AG04450 (cell line): ENCODE measurements around the gene BLCAP. TPM values are rescaled to one million over a fixed set of nuclear protein-coding genes. Genes with fewer than 3 reads are reported as not detected.

Source experiments
- CTCF ChIA-PET: fragments of 300-600, 350-600 bp; formaldehyde crosslinking; extraction: SDS; loops from one replicate; lab custom pipeline; 2022; ENCODE audit warnings: antibody characterized with exemption, inconsistent platforms; lab: Charles Lee
- POLR2A ChIA-PET: fragments of 350-600 bp; formaldehyde crosslinking; extraction: SDS; loops from one replicate; lab custom pipeline; 2021; ENCODE audit warnings: antibody characterized with exemption, inconsistent platforms; lab: Yijun Ruan, JAX
- DNase-seq: peaks from one replicate; pipeline ENCODE4 v3.0.0-alpha.2; 2011; ENCODE audit warnings: low read depth, low spot score
- H3K27ac ChIP-seq: one replicate; pipeline ENCODE4 v1.5.1; 2012; ENCODE audit warnings: low read depth, low read length, control low read depth
- H3K27me3 ChIP-seq: one replicate; pipeline ENCODE4 v1.6.0; 2012; ENCODE audit warnings: low read length; ENCODE audit not compliant: control insufficient read depth, insufficient read depth
- H3K4me3 ChIP-seq: 2 replicates; pipeline ENCODE4 v1.5.1; 2011; ENCODE audit warnings: mild to moderate bottlenecking, low read depth, low read length, control low read depth
- H3K9me3 ChIP-seq: 2 replicates; pipeline ENCODE4 v1.5.1; 2012; ENCODE audit warnings: low read length; ENCODE audit not compliant: control insufficient read depth, insufficient read depth
- CTCF ChIP-seq: IDR thresholded peaks from 2 replicates; pipeline ENCODE4 v1.5.1; 2011; ENCODE audit warnings: low read depth, low read length, control low read depth, inconsistent platforms
- polyA plus RNA-seq: library from polyadenylated mRNA; depleted of rRNA; stranded (reverse); fragments of >200 nt; gene quantifications from 2 replicates; pipeline ENCODE4 v1.2.3, GENCODE V29; 2011

Gene BLCAP
- polyA plus RNA-seq, 1 experiment = 94.1 TPM

GRCh38 chr20:37573626-37574198, 46.0 kb upstream of the BLCAP start:
- Histone ChIP-seq H3K9me3 (no peaks in the 10 kb centered on the region), H3K27me3 (peaks cover 20% of the 10 kb centered on the region), H3K4me3 (no peak overlapping the region), H3K27ac (no peak overlapping the region)
- TF ChIP-seq CTCF = no peak
- ChIA-PET POLR2A (no interaction called here), CTCF (interaction anchor here (2.0 kb wide), 1 partner anchor 10 kb away, joined by 6 read pairs; no protein-coding TSS in a partner anchor)
- no peak for DNase-seq

- ChIA-PET CTCF (interaction anchor here (0.6 kb wide), 1 partner anchor 422 kb away, joined by 4 read pairs; no protein-coding TSS in a partner anchor), POLR2A (no interaction called here)
- Histone ChIP-seq H3K9me3 (no peaks in the 10 kb centered on the region), H3K27me3 (peaks cover 32% of the 10 kb centered on the region), H3K4me3 (no peak overlapping the region), H3K27ac (no peak overlapping the region)
- DNase-seq = no peak
- no peak for TF ChIP-seq CTCF
Observed at GRCh38 chr20:37571033-37571432, 43.4 kb upstream of the BLCAP start.

GRCh38 chr20:37570419-37570818, 42.7 kb upstream of the BLCAP start:
- ChIA-PET CTCF (no interaction called here), POLR2A (no interaction called here)
- H3K9me3 ChIP-seq = no peaks in the 10 kb centered on the region
- H3K4me3 ChIP-seq = no peak overlapping the region
- peaks cover 36% of the 10 kb centered on the region for H3K27me3 ChIP-seq
- no peak for TF ChIP-seq CTCF
- no peak for DNase-seq
- H3K27ac ChIP-seq = no peak overlapping the region

DNA sequence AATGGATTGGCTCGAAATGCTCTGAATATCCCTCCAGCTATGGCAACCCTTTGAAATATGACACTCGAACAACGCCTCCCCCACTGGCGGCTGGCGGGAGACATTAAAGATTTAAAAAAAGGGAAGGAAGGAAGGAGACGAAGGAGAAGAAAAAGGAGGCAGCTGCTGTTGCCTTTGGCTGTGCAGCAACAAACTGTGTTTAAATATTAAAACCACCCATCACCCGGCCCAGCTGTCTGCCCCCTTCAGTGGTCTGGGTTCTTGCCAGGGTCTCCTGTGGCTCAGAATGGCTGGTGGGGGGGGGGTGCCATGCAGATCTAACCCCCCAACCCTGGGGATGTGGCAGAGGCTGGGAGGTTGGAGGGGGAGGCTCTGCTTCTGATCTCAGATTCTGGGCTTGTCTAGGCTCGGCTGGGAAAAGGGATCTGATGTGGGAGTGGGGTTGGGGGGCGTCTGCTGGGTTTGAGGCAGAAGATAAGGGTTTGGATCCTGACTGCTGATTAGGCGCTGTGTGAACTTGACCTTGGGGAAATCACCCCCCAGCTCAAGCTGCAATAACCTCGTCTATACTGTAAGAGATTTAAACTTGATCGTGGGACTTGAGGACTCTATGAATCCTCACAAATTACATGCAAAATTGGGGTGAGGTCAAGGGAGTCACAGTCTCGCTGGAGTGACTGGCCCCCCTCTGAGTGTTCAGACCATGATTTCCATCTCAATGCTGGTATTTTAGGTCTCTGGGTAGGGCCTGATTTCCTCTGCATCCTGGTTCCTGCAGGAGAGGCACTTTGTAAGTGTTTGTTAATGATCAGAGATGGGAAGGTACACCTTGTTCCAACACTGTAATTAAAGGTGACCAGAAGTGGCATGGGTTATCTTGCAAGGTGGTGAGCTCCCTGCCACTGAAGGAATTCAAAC, 40.3 kb upstream of the BLCAP start:
- no peak overlapping the region for H3K4me3 ChIP-seq
- TF ChIP-seq CTCF = no peak
- no peak for DNase-seq
- H3K27me3 ChIP-seq = peaks cover 48% of the 10 kb centered on the region
- CTCF ChIA-PET = no interaction called here
- no peaks in the 10 kb centered on the region for H3K9me3 ChIP-seq
- POLR2A ChIA-PET = no interaction called here
- no peak overlapping the region for H3K27ac ChIP-seq

- POLR2A ChIA-PET = no interaction called here
- no peak for TF ChIP-seq CTCF
- DNase-seq = no peak
- Histone ChIP-seq H3K4me3 (no peak overlapping the region), H3K27me3 (peaks cover 51% of the 10 kb centered on the region), H3K27ac (no peak overlapping the region), H3K9me3 (no peaks in the 10 kb centered on the region)
- CTCF ChIA-PET = no interaction called here
Observed at GRCh38 chr20:37567331-37567665, 39.6 kb upstream of the BLCAP start.
